DOHH2 (cell line): Measurements from ENCODE around the gene ECE1.
A peak's percentile ranks its signal among the peaks of the same experiment; 100 is the strongest.

Experiments
- H3F3A ChIP-seq: fragments of 200-600 bp; sonication (generic), shearing (Covaris generic); 2 replicates; pipeline ENCODE4 v1.6.0; 2016; ENCODE audit warnings: antibody characterized with exemption, mild to moderate bottlenecking; ENCODE audit not compliant: control insufficient read depth, insufficient read depth
- H3K27ac ChIP-seq: fragments of 200-600 bp; sonication (generic); 2 replicates; pipeline ENCODE4 v1.5.1; 2014; ENCODE audit warnings: low read depth, mild to moderate bottlenecking, low read length, moderate library complexity
- H3K27me3 ChIP-seq: fragments of 200-600 bp; sonication (generic); 2 replicates; pipeline ENCODE4 v1.6.1; 2014; ENCODE audit warnings: mild to moderate bottlenecking, low read length, mixed read lengths; ENCODE audit not compliant: control insufficient read depth
- H3K36me3 ChIP-seq: fragments of 200-600 bp; sonication (generic); 2 replicates; pipeline ENCODE4 v1.6.1; 2014; ENCODE audit warnings: mild to moderate bottlenecking, low read length, moderate library complexity, mixed read lengths; ENCODE audit not compliant: control insufficient read depth
- H3K4me1 ChIP-seq: fragments of 200-600 bp; sonication (generic); 2 replicates; pipeline ENCODE4 v1.6.1; 2014; ENCODE audit warnings: mild to moderate bottlenecking, low read length, mixed read lengths; ENCODE audit not compliant: control insufficient read depth
- H3K4me2 ChIP-seq: fragments of 200-600 bp; sonication (generic); 2 replicates; pipeline ENCODE4 v1.6.0; 2014; ENCODE audit warnings: mild to moderate bottlenecking, low read length, moderate library complexity
- H3K4me3 ChIP-seq: fragments of 200-600 bp; sonication (generic); 2 replicates; pipeline ENCODE4 v1.5.1; 2014; ENCODE audit warnings: mild to moderate bottlenecking, low read length, mixed read lengths
- H3K79me2 ChIP-seq: fragments of 200-600 bp; sonication (generic); 2 replicates; pipeline ENCODE4 v1.6.1; 2014; ENCODE audit warnings: mild to moderate bottlenecking, low read length, mixed read lengths; ENCODE audit not compliant: control insufficient read depth
- H3K9me2 ChIP-seq: fragments of 200-600 bp; sonication (generic); replicated peaks from 2 replicates; pipeline ENCODE4 v1.6.1; 2014; ENCODE audit warnings: mild to moderate bottlenecking, low read length, mixed read lengths; ENCODE audit not compliant: control insufficient read depth
- H3K9me3 ChIP-seq: fragments of 200-600 bp; sonication (generic); 2 replicates; pipeline ENCODE4 v1.6.1; 2014; ENCODE audit warnings: antibody characterized with exemption, low read length, mixed read lengths; ENCODE audit not compliant: control insufficient read depth, insufficient read depth
- H4K20me1 ChIP-seq: fragments of 200-600 bp; sonication (generic); 2 replicates; pipeline ENCODE4 v1.6.0; 2014; ENCODE audit warnings: low read depth, mild to moderate bottlenecking, antibody characterized with exemption, low read length, moderate library complexity; ENCODE audit not compliant: control insufficient read depth, insufficient read depth
- CTCF ChIP-seq: fragments of 200-600 bp; sonication (generic); IDR thresholded peaks from one replicate; pipeline ENCODE4 v1.5.1; 2014; ENCODE audit warnings: antibody characterized with exemption, mild to moderate bottlenecking, low read depth, low read length; ENCODE audit not compliant: poor library complexity, severe bottlenecking
- EZH2phosphoT487 ChIP-seq: fragments of 200-600 bp; sonication (generic); IDR thresholded peaks from 2 replicates; pipeline ENCODE4 v1.6.1; 2017; ENCODE audit warnings: borderline replicate concordance, mild to moderate bottlenecking, antibody characterized with exemption, low read length, moderate library complexity, mixed read lengths

ECE1 gene

DNA sequence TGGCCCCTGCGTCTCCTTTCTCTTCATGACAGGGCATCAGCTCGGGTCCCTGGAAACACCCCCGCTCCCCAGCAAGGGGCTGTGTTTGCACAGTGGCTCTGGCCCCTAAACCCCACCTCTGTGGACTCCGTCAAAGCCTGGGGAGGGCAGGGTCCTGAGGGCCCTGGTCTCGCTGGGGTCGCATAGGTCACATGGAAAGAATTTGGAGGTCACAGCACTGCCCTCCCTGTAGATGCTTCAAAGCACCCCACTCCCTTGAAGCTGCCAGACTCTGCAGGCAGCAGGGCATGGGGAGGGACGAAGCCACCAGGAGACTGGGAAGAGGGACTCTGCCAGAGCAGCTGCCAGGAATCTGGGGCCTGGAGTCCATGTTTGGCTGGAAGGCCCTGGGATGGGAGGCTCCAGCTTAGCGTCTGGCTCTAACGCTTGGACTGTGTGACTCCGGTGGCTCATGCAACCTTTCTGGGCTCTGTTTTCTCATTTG, 36.6 kb upstream of the ECE1 start:
- H3K36me3 ChIP-seq, result no peaks in the 10 kb centered on the region
- peaks cover 28% of the 10 kb centered on the region for H3K27me3 ChIP-seq
- no peaks in the 10 kb centered on the region for H4K20me1 ChIP-seq
- H3K79me2 ChIP-seq, result no peaks in the 10 kb centered on the region
- no peaks in the 10 kb centered on the region for H3K9me2 ChIP-seq
- H3K4me3 ChIP-seq, result no peak overlapping the region
- TF ChIP-seq EZH2phosphoT487 (no peak), CTCF (no peak)
- no peaks in the 10 kb centered on the region for H3K9me3 ChIP-seq
- H3K4me2 ChIP-seq, result no peak overlapping the region
- H3K27ac ChIP-seq, result no peak overlapping the region
- no peaks in the 10 kb centered on the region; the same call in 1 of the 2 replicates for H3F3A ChIP-seq
- peaks cover 33% of the 10 kb centered on the region for H3K4me1 ChIP-seq

GRCh38 chr1:21325731-21326387, 35.6 kb upstream of the ECE1 start:
- no peaks in the 10 kb centered on the region; the same call in 1 of the 2 replicates for H3F3A ChIP-seq
- no peaks in the 10 kb centered on the region for H4K20me1 ChIP-seq
- TF ChIP-seq CTCF (no peak), EZH2phosphoT487 (no peak)
- H3K27ac ChIP-seq, result no peak overlapping the region
- no peaks in the 10 kb centered on the region for H3K9me2 ChIP-seq
- H3K4me1 ChIP-seq, result peaks cover 33% of the 10 kb centered on the region
- peaks cover 28% of the 10 kb centered on the region for H3K27me3 ChIP-seq
- H3K9me3 ChIP-seq, result no peaks in the 10 kb centered on the region
- H3K36me3 ChIP-seq, result no peaks in the 10 kb centered on the region
- 0 out of 2 replicates have a peak overlapping the region, but pooled peaks have one; percentile 14 for H3K4me2 ChIP-seq
- H3K79me2 ChIP-seq, result no peaks in the 10 kb centered on the region
- no peak overlapping the region for H3K4me3 ChIP-seq

GRCh38 chr1:21325231-21325718, 35.0 kb upstream of the ECE1 start:
- no peaks in the 10 kb centered on the region for H4K20me1 ChIP-seq
- H3K27me3 ChIP-seq, result peaks cover 28% of the 10 kb centered on the region
- H3F3A ChIP-seq, result no peaks in the 10 kb centered on the region; the same call in 1 of the 2 replicates
- no peak for TF ChIP-seq EZH2phosphoT487
- TF ChIP-seq CTCF, result no peak
- H3K9me3 ChIP-seq, result no peaks in the 10 kb centered on the region
- peaks cover 33% of the 10 kb centered on the region for H3K4me1 ChIP-seq
- H3K9me2 ChIP-seq, result no peaks in the 10 kb centered on the region
- no peak overlapping the region for H3K4me3 ChIP-seq
- H3K36me3 ChIP-seq, result no peaks in the 10 kb centered on the region
- no peak overlapping the region for H3K27ac ChIP-seq
- H3K4me2 ChIP-seq, result peak overlapping the region; percentile 14; the same call in 1 of the 2 replicates
- no peaks in the 10 kb centered on the region for H3K79me2 ChIP-seq
